Keratinocyte (primary cell): ENCODE results near the gene SPACA1. TPM values are rescaled to one million over a fixed set of nuclear protein-coding genes. Genes with fewer than 3 reads are reported as not detected.

Experiments used
- DNase-seq: peaks from one replicate; pipeline ENCODE4 v3.0.0-alpha.2; 2011; ENCODE audit warnings: low read depth, missing footprints, low spot score
- FAIRE-seq: peaks from 2 replicates; lab custom pipeline; 2011; peaks lifted over from hg19 to GRCh38; lab: Jason Lieb, UNC
- H2AFZ ChIP-seq: 2 replicates; pipeline ENCODE4 v1.6.0; 2012; ENCODE audit warnings: low read length, control low read depth, inconsistent platforms; ENCODE audit not compliant: control insufficient read depth
- H3K27ac ChIP-seq: 2 replicates; pipeline ENCODE4 v1.5.1; 2011; ENCODE audit warnings: low read length; ENCODE audit not compliant: control insufficient read depth, insufficient read depth
- H3K27me3 ChIP-seq: 3 replicates; pipeline ENCODE4 v1.6.0; 2011; ENCODE audit warnings: low read length; ENCODE audit not compliant: control insufficient read depth, insufficient read depth; ENCODE audit errors: extremely low read depth
- H3K36me3 ChIP-seq, 2 experiments: 2 replicates in 1 of 2; 3 replicates in 1 of 2; pipeline ENCODE4 v1.5.1; 2011; ENCODE audit warnings: low read length in 2 of 2, mild to moderate bottlenecking in 1 of 2; ENCODE audit not compliant: control insufficient read depth in 2 of 2, insufficient read depth in 2 of 2; ENCODE audit errors: extremely low read depth in 1 of 2
- H3K4me1 ChIP-seq: 3 replicates; pipeline ENCODE4 v1.5.1; 2011; ENCODE audit warnings: low read length; ENCODE audit not compliant: control insufficient read depth, insufficient read depth; ENCODE audit errors: extremely low read depth
- H3K4me2 ChIP-seq: 3 replicates; pipeline ENCODE4 v1.6.0; 2011; ENCODE audit warnings: low read depth, low read length; ENCODE audit not compliant: control insufficient read depth, insufficient read depth; ENCODE audit errors: extremely low read depth
- H3K4me3 ChIP-seq, 3 experiments: fragments of 200-600 bp in 1 of 3; sonication (generic) in 1 of 3; 2 replicates in 2 of 3; 3 replicates in 1 of 3; pipeline ENCODE4 v1.5.1; 2011 to 2016; ENCODE audit warnings: low read length in 3 of 3, mild to moderate bottlenecking in 3 of 3, control low read depth in 2 of 3, inconsistent platforms in 1 of 3, low read depth in 1 of 3, mixed read lengths in 1 of 3, mixed run types in 1 of 3, moderate library complexity in 1 of 3; ENCODE audit not compliant: control insufficient read depth in 2 of 3, insufficient read depth in 2 of 3; ENCODE audit errors: extremely low read depth in 1 of 3
- H3K79me2 ChIP-seq: 2 replicates; pipeline ENCODE4 v1.6.0; 2012; ENCODE audit warnings: low read length; ENCODE audit not compliant: control insufficient read depth, insufficient read depth
- H3K9ac ChIP-seq: 3 replicates; pipeline ENCODE4 v1.6.0; 2011; ENCODE audit warnings: low read length; ENCODE audit not compliant: control insufficient read depth, insufficient read depth; ENCODE audit errors: extremely low read depth
- H3K9me1 ChIP-seq: 3 replicates; pipeline ENCODE4 v1.6.0; 2011; ENCODE audit warnings: low read length; ENCODE audit not compliant: control insufficient read depth, insufficient read depth; ENCODE audit errors: extremely low read depth
- H3K9me3 ChIP-seq: 2 replicates; pipeline ENCODE4 v1.5.1; 2012; ENCODE audit warnings: low read depth, low read length; ENCODE audit not compliant: control insufficient read depth
- H4K20me1 ChIP-seq: 3 replicates; pipeline ENCODE4 v1.6.0; 2011; ENCODE audit warnings: low read length; ENCODE audit not compliant: control insufficient read depth, insufficient read depth; ENCODE audit errors: extremely low read depth
- CTCF ChIP-seq, 3 experiments: IDR thresholded peaks in 1 of 3; conservative IDR thresholded peaks in 1 of 3; optimal IDR thresholded peaks in 1 of 3; 2 replicates in 2 of 3; 3 replicates in 1 of 3; pipeline versions ENCODE3 to v1.5.1; 2011; ENCODE audit warnings: low read length in 3 of 3, mild to moderate bottlenecking in 3 of 3, moderate library complexity in 2 of 3, control low read depth in 1 of 3, inconsistent platforms in 1 of 3; ENCODE audit not compliant: insufficient read depth in 2 of 3; ENCODE audit errors: extremely low read depth in 1 of 3
- EZH2 ChIP-seq: IDR thresholded peaks from one replicate; pipeline ENCODE4 v1.6.1; 2012; ENCODE audit warnings: inconsistent platforms, mild to moderate bottlenecking, low read length, moderate library complexity
- dilution Hi-C: fragments of 300-500 bp; cut with MboI; formaldehyde crosslinking; loops from one replicate; pipeline ENCODE4 v1.7.0; 2020; ENCODE audit warnings: low sequenced_read_pairs; ENCODE audit not compliant: extremely low pct_ligation_motif_present
- polyA plus RNA-seq, 5 experiments: library from polyadenylated mRNA; depleted of rRNA in 3 of 5; stranded (reverse) in 3 of 5; stranded (forward) in 1 of 5; unstranded in 1 of 5; fragments of >200 nt; gene quantifications; 1 replicate in 1 of 5; 2 replicates in 3 of 5; 3 replicates in 1 of 5; pipeline versions ENCODE4 v1.2.1 to v1.2.3, GENCODE V29; 2011 to 2012; ENCODE audit warnings: missing spikeins in 2 of 5, low read depth in 1 of 5, low replicate concordance in 1 of 5

The SPACA1 gene
- polyA plus RNA-seq, 1 donor (not counting 4 experiments of a cell fraction or from before 2014, with no cell fraction given), result not detected

- no peaks in the 10 kb centered on the region for H3K9me1 ChIP-seq
- H3K4me1 ChIP-seq, result no peaks in the 10 kb centered on the region
- no peak overlapping the region for H3K4me2 ChIP-seq
- TF ChIP-seq CTCF (optimal IDR thresholded peaks at IDR 0.05 in 1 of 3, IDR thresholded peaks at IDR 0.05 in 1 of 3, conservative IDR thresholded peaks at IDR 0.05 in 1 of 3; ENCODE audit: extremely low read depth in 1 of 3, insufficient read depth in 2 of 3, low read length in 3 of 3) (no peak), EZH2 (no peak)
- dilution Hi-C loops, result no loop called here
- H3K27me3 ChIP-seq, result no peaks in the 10 kb centered on the region
- no peak overlapping the region for H3K9ac ChIP-seq
- no peak overlapping the region for H2AFZ ChIP-seq
- no peaks in the 10 kb centered on the region for H3K9me3 ChIP-seq
- H3K36me3 ChIP-seq, result no peaks in the 10 kb centered on the region
- no peak for FAIRE-seq
- H3K79me2 ChIP-seq, result no peaks in the 10 kb centered on the region
- no peaks in the 10 kb centered on the region for H4K20me1 ChIP-seq
- H3K4me3 ChIP-seq, result no peak overlapping the region
- H3K27ac ChIP-seq, result no peak overlapping the region
- no peak for DNase-seq
Observed at GRCh38 chr6:88072462-88072861, 24.8 kb downstream of the SPACA1 start.

GRCh38 chr6:88074791-88075190, 27.1 kb downstream of the SPACA1 start:
- no peak overlapping the region for H3K27ac ChIP-seq

More at GRCh38 chr6:88074791-88075190, 27.1 kb downstream of the SPACA1 start:
- Histone ChIP-seq H3K27me3 (no peaks in the 10 kb centered on the region), H3K4me3 (no peak overlapping the region), H3K36me3 (no peaks in the 10 kb centered on the region), H3K9ac (no peak overlapping the region), H3K9me3 (no peaks in the 10 kb centered on the region), H2AFZ (no peak overlapping the region), H3K4me1 (no peaks in the 10 kb centered on the region), H3K9me1 (no peaks in the 10 kb centered on the region), H3K79me2 (no peaks in the 10 kb centered on the region), H3K4me2 (no peak overlapping the region), H4K20me1 (no peaks in the 10 kb centered on the region)
- TF ChIP-seq CTCF (optimal IDR thresholded peaks at IDR 0.05 in 1 of 3, IDR thresholded peaks at IDR 0.05 in 1 of 3, conservative IDR thresholded peaks at IDR 0.05 in 1 of 3; ENCODE audit: extremely low read depth in 1 of 3, insufficient read depth in 2 of 3, low read length in 3 of 3), result no peak
- TF ChIP-seq EZH2, result no peak
- dilution Hi-C loops, result no loop called here
- FAIRE-seq (no peak), DNase-seq (no peak)
